A549 (cell line): ENCODE results near the gene KBTBD7. TPM values are rescaled to one million over a fixed set of nuclear protein-coding genes. Genes with fewer than 3 reads are reported as not detected.

ENCODE experiments used
- ATAC-seq, 2 experiments: fragments of 200-7000 bp in 1 of 2; fragments of >200 bp in 1 of 2; cut with Nextera tagmentation in 1 of 2; cut with Tn5 transposase in 1 of 2; 3 replicates each; pipeline versions ENCODE4 v1.8.0 to v1.9.1; 2018 to 2020; ENCODE audit warnings: mild to moderate bottlenecking in 1 of 2, moderate library complexity in 1 of 2
- CTCF ChIA-PET: fragments of 300-600 bp; sonication (Branson Sonifier 250); formaldehyde crosslinking; extraction: SDS; loops from one replicate; lab custom pipeline; 2021; ENCODE audit warnings: antibody characterized with exemption, inconsistent platforms; lab: Yijun Ruan, JAX
- POLR2A ChIA-PET: fragments of 350-600 bp; formaldehyde crosslinking; extraction: SDS; loops from one replicate; lab custom pipeline; 2021; ENCODE audit warnings: antibody characterized with exemption, inconsistent platforms; lab: Yijun Ruan, JAX
- DNase-seq, 2 experiments: peaks; one replicate each; pipeline versions ENCODE4 v3.0.0 to v3.0.0-alpha.2; 2011 to 2016; ENCODE audit warnings: low read depth in 1 of 2, low spot score in 1 of 2
- FAIRE-seq: peaks from 2 replicates; lab custom pipeline; 2011; peaks lifted over from hg19 to GRCh38; lab: Jason Lieb, UNC
- H3K27ac ChIP-seq, 2 experiments: fragments of >200 bp; sonication (Bioruptor Twin); formaldehyde crosslinking; 3 replicates each; pipeline ENCODE4 v1.5.1; 2016 to 2017
- H3K4me1 ChIP-seq: fragments of >200 bp; sonication (Bioruptor Twin); formaldehyde crosslinking; 3 replicates; pipeline ENCODE4 v1.6.1; 2016
- H3K4me2 ChIP-seq: fragments of >200 bp; sonication (Bioruptor Twin); formaldehyde crosslinking; 3 replicates; pipeline ENCODE4 v1.6.1; 2016
- H3K4me3 ChIP-seq: fragments of >200 bp; sonication (Bioruptor Twin); formaldehyde crosslinking; 3 replicates; pipeline ENCODE4 v1.5.1; 2016
- H3K9me3 ChIP-seq: fragments of >200 bp; sonication (Bioruptor Twin); formaldehyde crosslinking; 3 replicates; pipeline ENCODE4 v1.6.1; 2016
- BHLHE40 ChIP-seq: IDR thresholded peaks from 2 replicates; pipeline ENCODE4 v1.6.1; 2012; ENCODE audit warnings: low read depth, low read length, inconsistent platforms
- CBX8 ChIP-seq: fragments of 200-600 bp; sonication (generic); IDR thresholded peaks from 2 replicates; pipeline ENCODE4 v1.6.1; 2016
- CHD2 ChIP-seq: fragments of 150-350 bp; IDR thresholded peaks from 2 replicates; pipeline ENCODE4 v1.6.1; 2014; ENCODE audit warnings: low read length; ENCODE audit not compliant: partially characterized antibody
- CHD4 ChIP-seq: fragments of 200-600 bp; sonication (generic); IDR thresholded peaks from 2 replicates; pipeline ENCODE4 v1.6.1; 2016; ENCODE audit warnings: antibody characterized with exemption, mild to moderate bottlenecking, borderline replicate concordance
- FOSL2 ChIP-seq, 2 experiments: fragments of 450-650 bp in 1 of 2; fragments of >200 bp in 1 of 2; sonication (Bioruptor Twin) in 1 of 2; formaldehyde crosslinking; IDR thresholded peaks; 2 replicates each; pipeline versions ENCODE4 v1.5.0 to v1.6.1; 2016 to 2020; ENCODE audit warnings: mild to moderate bottlenecking in 1 of 2, moderate library complexity in 1 of 2
- GATA3 ChIP-seq: IDR thresholded peaks from 2 replicates; pipeline ENCODE4 v1.6.1; 2012; ENCODE audit warnings: borderline replicate concordance
- HDAC2 ChIP-seq: fragments of 200-600 bp; sonication (generic); IDR thresholded peaks from 2 replicates; pipeline ENCODE4 v1.6.1; 2016
- HES2 ChIP-seq: fragments of >200 bp; sonication (Bioruptor Twin); formaldehyde crosslinking; IDR thresholded peaks from 2 replicates; pipeline ENCODE4 v1.6.1; 2016
- HOXB5 ChIP-seq: fragments of 250-450 bp; sonication (Bioruptor Pico); IDR thresholded peaks from 2 replicates; pipeline ENCODE4 v1.5.0; 2020; ENCODE audit warnings: mild to moderate bottlenecking, moderate library complexity
- MAFK ChIP-seq: fragments of 450-650 bp; IDR thresholded peaks from 2 replicates; pipeline ENCODE4 v1.6.1; 2014; ENCODE audit not compliant: partially characterized antibody
- MYC ChIP-seq: IDR thresholded peaks from 2 replicates; pipeline ENCODE4 v1.6.1; 2012; ENCODE audit warnings: mild to moderate bottlenecking, inconsistent platforms, low read length, improper control_type of control experiment, borderline replicate concordance
- PHF8 ChIP-seq: fragments of 200-600 bp; sonication (generic); IDR thresholded peaks from 2 replicates; pipeline ENCODE4 v1.6.1; 2016; ENCODE audit warnings: low read depth, mild to moderate bottlenecking, antibody characterized with exemption, moderate library complexity, borderline replicate concordance
- POLR2AphosphoS2 ChIP-seq: conservative IDR thresholded peaks from 2 replicates; pipeline ENCODE4 v1.6.1; 2012; ENCODE audit warnings: low read length, improper control_type of control experiment, inconsistent platforms
- RAD21 ChIP-seq, 2 experiments: fragments of >200 bp in 1 of 2; sonication (Bioruptor Twin) in 1 of 2; formaldehyde crosslinking in 1 of 2; IDR thresholded peaks in 1 of 2; conservative IDR thresholded peaks in 1 of 2; 2 replicates in 1 of 2; 3 replicates in 1 of 2; pipeline ENCODE4 v1.6.1; 2012 to 2018; ENCODE audit warnings: inconsistent platforms in 1 of 2
- RCOR1 ChIP-seq: fragments of 150-350 bp; IDR thresholded peaks from 2 replicates; pipeline ENCODE4 v1.6.1; 2014; ENCODE audit warnings: antibody characterized with exemption, low read length, low read depth
- RFX5 ChIP-seq: fragments of 450-650 bp; IDR thresholded peaks from 2 replicates; pipeline ENCODE4 v1.7.1; 2014; ENCODE audit warnings: antibody characterized with exemption, mild to moderate bottlenecking, moderate library complexity
- RNF2 ChIP-seq: fragments of 200-600 bp; sonication (generic); IDR thresholded peaks from 2 replicates; pipeline ENCODE4 v1.6.1; 2016; ENCODE audit warnings: low read depth, mild to moderate bottlenecking, antibody characterized with exemption, moderate library complexity, borderline replicate concordance
- TP53 ChIP-seq: fragments of 250-450 bp; sonication (Bioruptor Pico); IDR thresholded peaks from 2 replicates; pipeline ENCODE4 v1.5.0; 2021; ENCODE audit warnings: mild to moderate bottlenecking, moderate library complexity
- WGBS: methylation state at CpG from one replicate; pipeline ENCODE4 v1.1.6; 2017; ENCODE audit errors: missing lambda C conversion rate; 5-methylcytosine and 5-hydroxymethylcytosine counted together
- polyA plus RNA-seq, 4 experiments: library from polyadenylated mRNA; depleted of rRNA in 3 of 4; stranded (reverse); fragments of >200 nt; fragmentation: RNase III in 1 of 4; extraction: RNeasy Plus Mini Kit Qiagen cat#74134 plus additional on column Dnase treatment in 1 of 4; gene quantifications; 2 replicates in 3 of 4; 3 replicates in 1 of 4; pipeline ENCODE4 v1.2.3, GENCODE V29; 2011 to 2017

The KBTBD7 gene
- polyA plus RNA-seq, 2 of the 4 experiments (the other 2 are of a cell fraction): 3.2 to 4.4 TPM

GRCh38 chr13:41231025-41231677 is 36.8 kb upstream of the KBTBD7 start:
- Histone ChIP-seq H3K4me2 (no peak overlapping the region), H3K27ac (no peak overlapping the region)
- POLR2A ChIA-PET: no interaction called here
- no peak for DNase-seq
- WGBS: 86% methylated on average over 2 of the region's 2 CpGs
- no peak for FAIRE-seq
- no peak for ATAC-seq
- TF ChIP-seq POLR2AphosphoS2 (no peak), MAFK (no peak), MYC (no peak), BHLHE40 (no peak), RFX5 (no peak), RCOR1 (no peak), RNF2 (no peak), GATA3 (no peak), CHD2 (no peak), HOXB5 (CRISPR knock-in tag) (no peak), HES2 (no peak), FOSL2 (IDR thresholded peaks at IDR 0.05) (no peak), FOSL2 (CRISPR knock-in tag; IDR thresholded peaks at IDR 0.05) (no peak), CBX8 (no peak), TP53 (CRISPR knock-in tag) (no peak), HDAC2 (no peak)
- TF ChIP-seq, all 56 proteins: peak for 0
- CTCF ChIA-PET: interaction anchor here (1.0 to 1.1 kb wide), 2 partner anchors 9 kb away, joined by 3 to 6 read pairs; no protein-coding TSS in a partner anchor
- Histone ChIP-seq H3K4me1 (no peaks in the 10 kb centered on the region), H3K4me3 (no peak overlapping the region), H3K9me3 (no peaks in the 10 kb centered on the region)

- no peak for ATAC-seq
- no peaks in the 10 kb centered on the region for H3K4me1 ChIP-seq
- H3K9me3 ChIP-seq: no peaks in the 10 kb centered on the region
- DNase-seq: no peak
- no peak overlapping the region for H3K4me2 ChIP-seq
- no peak overlapping the region for H3K27ac ChIP-seq
- CTCF ChIA-PET: interaction anchor here (0.8 kb wide), 1 partner anchor 155 kb away, joined by 4 read pairs; no protein-coding TSS in a partner anchor
- FAIRE-seq: no peak
- TF ChIP-seq MAFK (peak; percentile 92), RAD21 (conservative IDR thresholded peaks at IDR 0.05 in 1 of 2, IDR thresholded peaks at IDR 0.05 in 1 of 2) (no peak)
- H3K4me3 ChIP-seq: no peak overlapping the region
- POLR2A ChIA-PET: no interaction called here
Measured at GRCh38 chr13:41229356-41229755, 35.0 kb upstream of the KBTBD7 start.

- H3K9me3 ChIP-seq: no peaks in the 10 kb centered on the region
- FAIRE-seq (no peak), DNase-seq (no peak), ATAC-seq (no peak)
- H3K4me2 ChIP-seq: no peak overlapping the region
- TF ChIP-seq CHD4 (no peak), PHF8 (no peak)
- H3K4me3 ChIP-seq: no peak overlapping the region
- H3K4me1 ChIP-seq: peaks cover 2% of the 10 kb centered on the region; the same call in 1 of the 3 replicates
- POLR2A ChIA-PET: no interaction called here
- CTCF ChIA-PET: interaction anchor here (1.5 kb wide), 1 partner anchor 20 kb away, joined by 3 read pairs; no protein-coding TSS in a partner anchor
- 69% methylated on average over 7 of the region's 7 CpGs for WGBS
- H3K27ac ChIP-seq: no peak overlapping the region
Measured at GRCh38 chr13:41224113-41225110, 30.0 kb upstream of the KBTBD7 start.
